Medulla oblongata (tissue), 1 donor: ENCODE results near the gene IL10RA.

ENCODE experiments used
- DNase-seq: peaks from one replicate; pipeline ENCODE4 v3.0.0-alpha.2; 2015; ENCODE audit errors: extremely low spot score

Gene IL10RA

GRCh38 chr11:118046964-118047700 is 60.9 kb downstream of the IL10RA start:
- DNase-seq: no peak

- no peak for DNase-seq
Observed at GRCh38 chr11:118047749-118048148, 61.6 kb downstream of the IL10RA start.

GRCh38 chr11:118048472-118049370 is 62.5 kb downstream of the IL10RA start:
- DNase-seq: no peak

- no peak for DNase-seq
Observed at GRCh38 chr11:118049771-118050170, 63.6 kb downstream of the IL10RA start.

- DNase-seq: no peak
Observed at GRCh38 chr11:118050208-118050891, 64.2 kb downstream of the IL10RA start.
